ENCODE results near the gene TNFRSF12A.

The TNFRSF12A gene

GRCh38 chr16:3029491-3030221 is 9.5 kb downstream of the TNFRSF12A start:
- H3K27me3 ChIP-seq (ENCODE audit: control insufficient read depth, insufficient read depth, low read length): peaks cover 50% of the 10 kb centered on the region
- no peaks in the 10 kb centered on the region for H3K9me3 ChIP-seq (ENCODE audit: control insufficient read depth, insufficient read depth, low read depth, low read length)
- peaks cover 23% of the 10 kb centered on the region for H3K36me3 ChIP-seq (ENCODE audit: control insufficient read depth, insufficient read depth, low read length)
- H3K27ac ChIP-seq (ENCODE audit: low read depth, low read length): no peak overlapping the region
- no peak overlapping the region for H3K4me3 ChIP-seq (ENCODE audit: low read depth, low read length)
- peaks cover 22% of the 10 kb centered on the region for H3K4me1 ChIP-seq (ENCODE audit: control insufficient read depth, insufficient read depth, low read length)
- no peak overlapping the region for H3K9ac ChIP-seq (ENCODE audit: low read length)

DNA sequence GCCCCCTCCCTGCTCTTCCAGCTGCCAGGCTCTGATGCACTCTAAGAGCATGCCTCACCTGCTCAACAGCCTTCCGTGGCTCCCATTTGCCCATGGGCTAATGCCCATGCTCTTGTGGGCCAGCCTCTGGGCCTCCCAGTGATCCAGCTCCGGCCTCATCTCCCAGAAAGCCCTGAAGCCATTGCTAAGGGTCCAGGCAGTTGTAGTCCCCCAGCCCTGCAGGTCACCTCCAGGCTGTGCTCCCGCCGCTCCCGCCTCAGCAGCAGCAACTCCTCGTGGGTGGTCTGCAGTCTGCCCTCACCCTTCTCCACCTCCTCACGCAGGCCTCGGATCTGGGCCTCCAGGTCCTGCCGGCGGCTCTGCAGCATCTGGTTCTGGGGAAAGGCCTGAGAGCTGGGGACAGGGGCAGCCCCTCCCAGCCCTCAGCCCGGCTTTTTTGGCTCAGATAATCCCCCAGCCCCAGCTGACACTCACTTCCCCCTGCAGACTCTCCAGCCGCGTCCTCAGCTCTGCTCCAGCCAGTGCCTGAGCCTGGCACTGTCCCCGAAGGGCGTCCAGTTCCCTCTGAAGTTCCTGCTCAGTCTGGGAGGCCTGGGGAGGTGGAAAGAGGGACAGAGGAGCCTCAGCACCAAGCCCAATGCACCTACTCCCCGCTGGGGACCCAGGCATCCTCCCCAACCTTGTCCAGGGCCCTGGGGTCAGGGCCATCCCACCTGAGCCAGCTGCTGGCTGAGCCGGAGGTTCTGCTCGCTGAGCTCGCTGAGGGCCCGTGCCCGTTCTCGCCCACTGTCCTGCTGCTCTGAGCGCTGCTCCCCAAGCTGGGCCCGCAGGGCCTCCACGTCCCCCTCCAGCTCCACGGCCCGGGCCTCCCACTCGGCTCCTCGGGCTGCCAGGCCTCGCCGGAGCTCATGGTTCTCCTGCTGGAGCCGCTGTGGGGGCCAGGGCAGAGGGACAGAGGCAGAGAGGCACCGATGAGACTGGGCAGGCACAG is 10.3 kb downstream of the TNFRSF12A start:
- peaks cover 58% of the 10 kb centered on the region for H3K27me3 ChIP-seq (ENCODE audit: control insufficient read depth, insufficient read depth, low read length)
- H3K36me3 ChIP-seq (ENCODE audit: control insufficient read depth, insufficient read depth, low read length): peaks cover 20% of the 10 kb centered on the region
- peaks cover 23% of the 10 kb centered on the region for H3K4me1 ChIP-seq (ENCODE audit: control insufficient read depth, insufficient read depth, low read length)
- H3K9ac ChIP-seq (ENCODE audit: low read length): no peak overlapping the region
- H3K27ac ChIP-seq (ENCODE audit: low read depth, low read length): no peak overlapping the region
- no peak overlapping the region for H3K4me3 ChIP-seq (ENCODE audit: low read depth, low read length)
- no peaks in the 10 kb centered on the region for H3K9me3 ChIP-seq (ENCODE audit: control insufficient read depth, insufficient read depth, low read depth, low read length)

DNA sequence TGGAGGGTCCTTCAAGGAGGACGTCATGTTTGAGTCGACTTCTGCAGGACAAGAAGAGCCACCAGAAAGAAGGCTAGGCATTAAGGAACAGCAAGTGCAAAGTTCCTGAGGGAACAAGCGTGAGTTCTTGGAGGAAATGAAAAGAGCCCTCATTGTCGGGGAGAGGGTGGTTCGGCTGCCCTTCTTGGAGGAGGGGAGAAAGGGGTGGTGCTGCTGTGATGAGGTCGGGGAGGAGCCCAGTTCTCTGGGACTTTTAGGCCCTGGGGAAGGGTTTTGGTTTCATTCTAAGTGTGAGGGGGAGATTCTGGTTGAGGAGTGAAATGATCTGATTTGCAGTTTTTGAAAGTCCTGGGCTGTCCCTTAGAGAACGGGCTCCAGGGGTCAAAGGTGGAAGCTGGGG is 12.5 kb downstream of the TNFRSF12A start:
- Histone ChIP-seq H3K27me3 (ENCODE audit: control insufficient read depth, insufficient read depth, low read length) (peaks cover 77% of the 10 kb centered on the region), H3K36me3 (ENCODE audit: control insufficient read depth, insufficient read depth, low read length) (no peaks in the 10 kb centered on the region), H3K4me3 (ENCODE audit: low read depth, low read length) (no peak overlapping the region), H3K9me3 (ENCODE audit: control insufficient read depth, insufficient read depth, low read depth, low read length) (no peaks in the 10 kb centered on the region), H3K27ac (ENCODE audit: low read depth, low read length) (no peak overlapping the region), H3K4me1 (ENCODE audit: control insufficient read depth, insufficient read depth, low read length) (peaks cover 22% of the 10 kb centered on the region), H3K9ac (ENCODE audit: low read length) (no peak overlapping the region)

- H3K36me3 ChIP-seq (ENCODE audit: control insufficient read depth, insufficient read depth, low read length): no peaks in the 10 kb centered on the region
- no peak overlapping the region for H3K9ac ChIP-seq (ENCODE audit: low read length)
- H3K9me3 ChIP-seq (ENCODE audit: control insufficient read depth, insufficient read depth, low read depth, low read length): no peaks in the 10 kb centered on the region
- peaks cover 20% of the 10 kb centered on the region for H3K4me1 ChIP-seq (ENCODE audit: control insufficient read depth, insufficient read depth, low read length)
- H3K4me3 ChIP-seq (ENCODE audit: low read depth, low read length): peak overlapping the region; percentile 68
- H3K27me3 ChIP-seq (ENCODE audit: control insufficient read depth, insufficient read depth, low read length): peaks cover 76% of the 10 kb centered on the region
- H3K27ac ChIP-seq (ENCODE audit: low read depth, low read length): no peak overlapping the region
These were observed 15.3 kb downstream of the TNFRSF12A start for GRCh38 chr16:3035289-3035971.

DNA sequence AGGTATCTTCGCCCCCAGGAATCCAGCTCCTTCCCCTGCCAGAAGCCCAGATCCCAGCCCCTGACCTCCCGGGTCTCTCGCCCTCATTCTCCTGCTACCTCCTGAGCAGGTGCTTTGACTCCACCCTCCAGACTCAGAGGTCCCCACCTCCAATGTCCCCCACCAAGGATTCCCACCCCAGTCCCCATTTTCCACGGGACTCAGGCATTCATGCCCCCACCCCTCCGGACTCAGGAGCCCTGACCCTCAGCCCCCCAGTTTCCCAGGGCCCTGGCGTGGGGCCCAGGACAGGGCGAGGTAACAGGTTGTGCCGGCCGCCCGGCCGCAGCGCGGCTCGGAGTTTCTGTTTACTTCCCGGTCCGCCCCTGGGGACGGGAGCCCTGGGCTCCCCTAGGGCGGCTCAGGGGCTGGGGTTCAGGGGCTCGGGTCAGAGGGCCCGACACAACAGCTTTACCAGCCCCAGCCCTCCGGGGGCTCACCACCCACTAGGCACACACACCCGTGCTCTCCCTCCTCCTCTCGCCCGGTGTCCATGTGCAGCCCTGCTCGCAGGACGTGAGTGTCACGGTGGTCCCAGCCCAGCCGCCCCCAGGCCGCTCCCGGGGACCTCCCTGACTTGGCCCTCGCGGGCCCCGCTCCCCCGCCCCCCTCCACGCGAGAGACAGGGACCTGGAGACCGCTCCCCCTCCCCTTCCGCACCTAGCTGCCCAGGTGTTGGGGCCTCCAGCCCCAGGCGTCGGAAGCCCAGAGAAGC is 16.0 kb downstream of the TNFRSF12A start:
- Histone ChIP-seq H3K4me3 (ENCODE audit: low read depth, low read length) (peak overlapping the region; percentile 68), H3K27ac (ENCODE audit: low read depth, low read length) (no peak overlapping the region)

GRCh38 chr16:3036726-3037315 is 16.7 kb downstream of the TNFRSF12A start, which contains the start of gene BICDL2:
Gene BICDL2, minus strand, starts transcription at chr16:3036944. Its CDS starts 1,448 bp downstream, at chr16:3035496.
- peaks cover 14% of the 10 kb centered on the region; the same call in 1 of the 2 replicates for H3K4me1 ChIP-seq (ENCODE audit: control insufficient read depth, insufficient read depth, low read length)
- no peak within 1 kb of the TSS for H3K27ac ChIP-seq (ENCODE audit: low read depth, low read length)
- H3K4me3 ChIP-seq (ENCODE audit: low read depth, low read length): peak within 1 kb of the TSS; percentile 68
- no peaks in the 10 kb centered on the region for H3K9me3 ChIP-seq (ENCODE audit: control insufficient read depth, insufficient read depth, low read depth, low read length)
- peaks cover 68% of the 10 kb centered on the region for H3K27me3 ChIP-seq (ENCODE audit: control insufficient read depth, insufficient read depth, low read length)
- H3K36me3 ChIP-seq (ENCODE audit: control insufficient read depth, insufficient read depth, low read length): no peaks in the 10 kb centered on the region
- peak within 1 kb of the TSS; percentile 36 for H3K9ac ChIP-seq (ENCODE audit: low read length)

More for the DNA sequence above, 16.0 kb downstream of the TNFRSF12A start:
- peaks cover 17% of the 10 kb centered on the region for H3K4me1 ChIP-seq (ENCODE audit: control insufficient read depth, insufficient read depth, low read length)
- peaks cover 68% of the 10 kb centered on the region for H3K27me3 ChIP-seq (ENCODE audit: control insufficient read depth, insufficient read depth, low read length)
- no peaks in the 10 kb centered on the region for H3K36me3 ChIP-seq (ENCODE audit: control insufficient read depth, insufficient read depth, low read length)
- H3K9me3 ChIP-seq (ENCODE audit: control insufficient read depth, insufficient read depth, low read depth, low read length): no peaks in the 10 kb centered on the region
- H3K9ac ChIP-seq (ENCODE audit: low read length): no peak overlapping the region

GRCh38 chr16:3038256-3038655 is 18.1 kb downstream of the TNFRSF12A start:
- no peak overlapping the region for H3K27ac ChIP-seq (ENCODE audit: low read depth, low read length)
- H3K9me3 ChIP-seq (ENCODE audit: control insufficient read depth, insufficient read depth, low read depth, low read length): no peaks in the 10 kb centered on the region
- H3K36me3 ChIP-seq (ENCODE audit: control insufficient read depth, insufficient read depth, low read length): no peaks in the 10 kb centered on the region
- peak overlapping the region; percentile 36 for H3K9ac ChIP-seq (ENCODE audit: low read length)
- H3K4me1 ChIP-seq (ENCODE audit: control insufficient read depth, insufficient read depth, low read length): peaks cover 14% of the 10 kb centered on the region; the same call in 1 of the 2 replicates
- peaks cover 59% of the 10 kb centered on the region for H3K27me3 ChIP-seq (ENCODE audit: control insufficient read depth, insufficient read depth, low read length)
- no peak overlapping the region for H3K4me3 ChIP-seq (ENCODE audit: low read depth, low read length)

DNA sequence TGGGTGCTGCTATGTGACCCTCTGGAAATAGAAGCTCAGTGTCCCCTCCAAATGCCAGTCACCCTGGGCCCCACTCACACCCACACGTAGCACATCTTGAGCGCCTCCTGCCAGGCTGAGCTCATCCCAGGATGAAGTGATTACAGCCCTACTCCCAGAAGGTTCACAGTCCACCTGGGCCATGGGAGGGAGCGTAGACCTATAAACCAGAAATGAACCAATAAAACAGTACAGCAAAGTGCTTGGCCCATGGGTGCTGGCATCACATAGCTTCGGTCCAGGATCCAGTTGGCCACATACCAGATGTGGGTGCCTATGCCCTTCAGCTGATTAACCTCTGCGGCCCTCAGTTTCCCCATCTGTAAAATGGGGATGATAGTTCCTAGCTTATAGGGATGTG is 18.7 kb downstream of the TNFRSF12A start:
- Histone ChIP-seq H3K27ac (ENCODE audit: low read depth, low read length) (no peak overlapping the region), H3K4me1 (ENCODE audit: control insufficient read depth, insufficient read depth, low read length) (peaks cover 14% of the 10 kb centered on the region; the same call in 1 of the 2 replicates), H3K36me3 (ENCODE audit: control insufficient read depth, insufficient read depth, low read length) (no peaks in the 10 kb centered on the region), H3K9me3 (ENCODE audit: control insufficient read depth, insufficient read depth, low read depth, low read length) (no peaks in the 10 kb centered on the region), H3K4me3 (ENCODE audit: low read depth, low read length) (no peak overlapping the region), H3K27me3 (ENCODE audit: control insufficient read depth, insufficient read depth, low read length) (peaks cover 53% of the 10 kb centered on the region), H3K9ac (ENCODE audit: low read length) (no peak overlapping the region)

GRCh38 chr16:3042376-3042775 is 22.2 kb downstream of the TNFRSF12A start:
- peaks cover 51% of the 10 kb centered on the region for H3K27me3 ChIP-seq (ENCODE audit: control insufficient read depth, insufficient read depth, low read length)
- no peak overlapping the region for H3K4me3 ChIP-seq (ENCODE audit: low read depth, low read length)
- no peaks in the 10 kb centered on the region for H3K36me3 ChIP-seq (ENCODE audit: control insufficient read depth, insufficient read depth, low read length)
- H3K4me1 ChIP-seq (ENCODE audit: control insufficient read depth, insufficient read depth, low read length): peaks cover 11% of the 10 kb centered on the region; the same call in 1 of the 2 replicates
- no peaks in the 10 kb centered on the region for H3K9me3 ChIP-seq (ENCODE audit: control insufficient read depth, insufficient read depth, low read depth, low read length)
- H3K9ac ChIP-seq (ENCODE audit: low read length): no peak overlapping the region
- no peak overlapping the region for H3K27ac ChIP-seq (ENCODE audit: low read depth, low read length)

DNA sequence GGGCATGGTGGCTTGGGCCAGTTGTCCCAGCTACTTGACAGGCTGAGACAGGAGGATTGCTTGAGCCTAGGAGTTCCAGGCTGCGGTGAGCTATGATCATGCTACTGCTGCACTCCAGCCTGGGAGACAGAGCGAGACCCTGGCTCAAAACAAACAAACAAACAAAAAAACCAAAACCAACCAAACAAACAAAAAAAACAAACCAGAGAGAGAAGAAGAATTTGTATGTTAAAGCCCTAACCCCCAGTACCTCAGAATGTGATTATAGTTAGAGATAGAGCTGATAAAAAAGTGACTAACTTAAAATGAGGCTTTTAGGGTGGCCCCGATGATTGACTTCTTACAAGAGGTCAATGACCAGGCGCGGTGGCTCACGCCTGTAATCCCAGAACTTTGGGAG is 24.5 kb downstream of the TNFRSF12A start:
- peak overlapping the region; percentile 13; the same call in 1 of the 2 replicates for H3K4me3 ChIP-seq (ENCODE audit: low read depth, low read length)
- no peaks in the 10 kb centered on the region for H3K9me3 ChIP-seq (ENCODE audit: control insufficient read depth, insufficient read depth, low read depth, low read length)
- H3K9ac ChIP-seq (ENCODE audit: low read length): no peak overlapping the region
- peaks cover 52% of the 10 kb centered on the region for H3K27me3 ChIP-seq (ENCODE audit: control insufficient read depth, insufficient read depth, low read length)
- no peaks in the 10 kb centered on the region for H3K4me1 ChIP-seq (ENCODE audit: control insufficient read depth, insufficient read depth, low read length)
- H3K27ac ChIP-seq (ENCODE audit: low read depth, low read length): no peak overlapping the region
- H3K36me3 ChIP-seq (ENCODE audit: control insufficient read depth, insufficient read depth, low read length): no peaks in the 10 kb centered on the region

Measured in HUES6 (cell line).